GM12878 (cell line): ENCODE data around the gene ZSCAN5C.
"Not testable (repeated sequence)": the region's sequence is repeated elsewhere in the genome, so short reads cannot be mapped to it uniquely, and the experiment has no call there.

Source experiments
- CBFB ChIP-seq: IDR thresholded peaks from 2 replicates; pipeline ENCODE4 v1.6.1; 2016; ENCODE audit warnings: antibody characterized with exemption, low read depth
- CREM ChIP-seq: IDR thresholded peaks from 2 replicates; pipeline ENCODE4 v1.6.1; 2014; ENCODE audit warnings: antibody characterized with exemption, low read depth
- TCF7 ChIP-seq: IDR thresholded peaks from 2 replicates; pipeline ENCODE4 v1.6.1; 2014; ENCODE audit warnings: antibody characterized with exemption, borderline replicate concordance
- TF ChIP-seq, protein P1 (sequence below), 3 experiments: IDR thresholded peaks in 2 of 3; conservative IDR thresholded peaks in 1 of 3; 2 replicates each; pipeline ENCODE4 v1.5.1; 2011; ENCODE audit warnings: low read depth in 3 of 3, low read length in 3 of 3, mild to moderate bottlenecking in 3 of 3, control low read depth in 2 of 3, moderate library complexity in 2 of 3, inconsistent platforms in 1 of 3, mixed read lengths in 1 of 3; ENCODE audit not compliant: control insufficient read depth in 2 of 3, insufficient read depth in 1 of 3; ENCODE audit errors: extremely low read depth in 1 of 3

DNA sequence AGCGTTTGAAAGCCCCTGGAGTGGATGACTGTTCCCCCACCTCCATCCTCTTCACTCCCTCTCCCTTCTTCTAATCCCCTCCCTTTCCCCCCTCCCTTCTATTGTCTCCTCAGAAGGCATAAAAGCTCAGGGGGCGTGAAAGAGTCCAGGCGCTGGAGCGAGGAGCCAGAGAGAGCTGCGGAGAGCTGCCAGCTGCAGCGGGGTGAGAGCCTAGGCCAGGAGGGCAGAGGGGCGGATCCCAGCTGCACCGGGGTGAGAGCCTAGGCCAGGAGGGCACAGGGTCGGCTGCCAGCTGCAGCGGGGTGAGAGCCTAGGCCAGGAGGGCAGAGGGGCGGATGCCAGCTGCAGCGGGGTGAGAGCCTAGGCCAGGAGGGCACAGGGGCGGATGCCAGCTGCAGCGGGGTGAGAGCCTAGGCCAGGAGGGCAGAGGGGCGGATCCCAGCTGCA lies 26.2 kb upstream of the ZSCAN5C start, which contains the start of gene GALP:
- TF ChIP-seq, protein P1, sequence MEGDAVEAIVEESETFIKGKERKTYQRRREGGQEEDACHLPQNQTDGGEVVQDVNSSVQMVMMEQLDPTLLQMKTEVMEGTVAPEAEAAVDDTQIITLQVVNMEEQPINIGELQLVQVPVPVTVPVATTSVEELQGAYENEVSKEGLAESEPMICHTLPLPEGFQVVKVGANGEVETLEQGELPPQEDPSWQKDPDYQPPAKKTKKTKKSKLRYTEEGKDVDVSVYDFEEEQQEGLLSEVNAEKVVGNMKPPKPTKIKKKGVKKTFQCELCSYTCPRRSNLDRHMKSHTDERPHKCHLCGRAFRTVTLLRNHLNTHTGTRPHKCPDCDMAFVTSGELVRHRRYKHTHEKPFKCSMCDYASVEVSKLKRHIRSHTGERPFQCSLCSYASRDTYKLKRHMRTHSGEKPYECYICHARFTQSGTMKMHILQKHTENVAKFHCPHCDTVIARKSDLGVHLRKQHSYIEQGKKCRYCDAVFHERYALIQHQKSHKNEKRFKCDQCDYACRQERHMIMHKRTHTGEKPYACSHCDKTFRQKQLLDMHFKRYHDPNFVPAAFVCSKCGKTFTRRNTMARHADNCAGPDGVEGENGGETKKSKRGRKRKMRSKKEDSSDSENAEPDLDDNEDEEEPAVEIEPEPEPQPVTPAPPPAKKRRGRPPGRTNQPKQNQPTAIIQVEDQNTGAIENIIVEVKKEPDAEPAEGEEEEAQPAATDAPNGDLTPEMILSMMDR (IDR thresholded peaks at IDR 0.05 in 2 of 3, conservative IDR thresholded peaks at IDR 0.05 in 1 of 3; ENCODE audit: control insufficient read depth in 2 of 3, extremely low read depth in 1 of 3, insufficient read depth in 1 of 3, low read depth in 3 of 3, low read length in 3 of 3): not testable (repeated sequence)
- TF ChIP-seq TCF7, CBFB, CREM: not testable (repeated sequence)
